Heart left ventricle (tissue), 13 donors: ENCODE data around the gene TSC22D1.

Experiments
- POLR2A ChIP-seq, 2 donors: fragments of 450-650 bp; IDR thresholded peaks; one replicate each; pipeline ENCODE4 v1.6.1; 2017; ENCODE audit warnings: antibody characterized with exemption in 2 of 2, mild to moderate bottlenecking in 2 of 2, moderate library complexity in 2 of 2
- TF ChIP-seq, protein P1 (sequence below), 12 donors: fragments of 200-600 bp; sonication (generic) in 4 of 12; IDR thresholded peaks; one replicate each; pipeline versions ENCODE4 v1.5.0 to v1.8.0; 2018 to 2022; ENCODE audit warnings: antibody characterized with exemption in 12 of 12, mild to moderate bottlenecking in 5 of 12
- donor health status: ischemic (EF 13 %, LVEDD 7.1; RV severe dilation, severe dysfunction).
- donor health status: DM: no; HTN: yes; CAD: no.
- donor health status: DM: no; HTN: no; CAD: no.
- donor health status: ischemic (EF 25% LVEDD 6.9; RV normal size, moderate dysfunction).
- donor health status: ischemic (EF 25% LVEDD 5.7; RV mildly dilated, moderate dysfunction).
- donor health status: ischemic (EF 35%, LVEDD 5.7; RV mildly dilated, moderate dysfunction).
- donor health status: nonischemic (EF 11% LVEDD 7.7; RV severe dilation, severe dysfunction).
- donor health status: DM: yes; HTN: yes; CAD: no.
- donor health status: PGD.
- donor health status: ischemic (EF 29% LVEDD 5.4; RV normal size, mild dysfunction).
- donor health status: nonischemic (EF 23%, LVEDD 6.1; RV moderate dilation, normal function).

- no peak for TF ChIP-seq POLR2A (IDR thresholded peaks at IDR 0.05)
- TF ChIP-seq, protein P1, sequence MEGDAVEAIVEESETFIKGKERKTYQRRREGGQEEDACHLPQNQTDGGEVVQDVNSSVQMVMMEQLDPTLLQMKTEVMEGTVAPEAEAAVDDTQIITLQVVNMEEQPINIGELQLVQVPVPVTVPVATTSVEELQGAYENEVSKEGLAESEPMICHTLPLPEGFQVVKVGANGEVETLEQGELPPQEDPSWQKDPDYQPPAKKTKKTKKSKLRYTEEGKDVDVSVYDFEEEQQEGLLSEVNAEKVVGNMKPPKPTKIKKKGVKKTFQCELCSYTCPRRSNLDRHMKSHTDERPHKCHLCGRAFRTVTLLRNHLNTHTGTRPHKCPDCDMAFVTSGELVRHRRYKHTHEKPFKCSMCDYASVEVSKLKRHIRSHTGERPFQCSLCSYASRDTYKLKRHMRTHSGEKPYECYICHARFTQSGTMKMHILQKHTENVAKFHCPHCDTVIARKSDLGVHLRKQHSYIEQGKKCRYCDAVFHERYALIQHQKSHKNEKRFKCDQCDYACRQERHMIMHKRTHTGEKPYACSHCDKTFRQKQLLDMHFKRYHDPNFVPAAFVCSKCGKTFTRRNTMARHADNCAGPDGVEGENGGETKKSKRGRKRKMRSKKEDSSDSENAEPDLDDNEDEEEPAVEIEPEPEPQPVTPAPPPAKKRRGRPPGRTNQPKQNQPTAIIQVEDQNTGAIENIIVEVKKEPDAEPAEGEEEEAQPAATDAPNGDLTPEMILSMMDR (IDR thresholded peaks at IDR 0.05): no peak
These were observed 1.7 kb downstream of the TSC22D1 start for GRCh38 chr13:44574466-44574855.
